ENCODE data around the gene MAGI2. TPM values are rescaled to one million over a fixed set of nuclear protein-coding genes. Genes with fewer than 3 reads are reported as not detected.
"Not testable (repeated sequence)": the region's sequence is repeated elsewhere in the genome, so short reads cannot be mapped to it uniquely, and the experiment has no call there.

Gene MAGI2
- polyA plus RNA-seq, 3 donors, result 0.03 to 0.11 TPM; not detected in 1

- intact Hi-C loops (cut with micrococcal nuclease), result no loop called here
- DNase-seq, result no peak
- Histone ChIP-seq H3K4me2 (replicated peaks; ENCODE audit: extremely low read depth, low read length, poor library complexity, severe bottlenecking) (no peak overlapping the region), H3K27me3 (ENCODE audit: control insufficient read depth in 2 of 2, insufficient read depth in 2 of 2, low read length in 2 of 2) (no peaks in the 10 kb centered on the region), H3K36me3 (replicated peaks in 1 of 2; ENCODE audit: control insufficient read depth in 1 of 2, insufficient read depth in 2 of 2, low read length in 2 of 2) (no peaks in the 10 kb centered on the region), H3K4me1 (ENCODE audit: control insufficient read depth in 1 of 2, insufficient read depth in 2 of 2, low read length in 2 of 2) (no peaks in the 10 kb centered on the region), H3K4me3 (replicated peaks in 1 of 3; ENCODE audit: low read depth in 2 of 3, low read length in 3 of 3) (no peak overlapping the region), H3K27ac (ENCODE audit: low read depth in 1 of 2, low read length in 2 of 2) (no peak overlapping the region), H3K79me2 (ENCODE audit: insufficient read depth, low read length) (no peaks in the 10 kb centered on the region), H3K9ac (ENCODE audit: insufficient read depth, low read length, poor library complexity, severe bottlenecking) (no peak overlapping the region), H4K20me1 (ENCODE audit: insufficient read depth, low read length) (no peaks in the 10 kb centered on the region), H2AFZ (ENCODE audit: insufficient read depth, low read depth, low read length, poor library complexity, severe bottlenecking) (no peak overlapping the region), H3K9me3 (replicated peaks in 1 of 2; ENCODE audit: control insufficient read depth in 1 of 2, insufficient read depth in 1 of 2, low read length in 2 of 2) (no peaks in the 10 kb centered on the region)
- no peaks in the 10 kb centered on the region for H3K4me1 Mint-ChIP-seq
- peaks cover 0 to 11% (median 4%) of the 10 kb centered on the region in 7 donors for H3K9me3 Mint-ChIP-seq
- no peak overlapping the region for H3K4me3 Mint-ChIP-seq
- WGBS (ENCODE audit: insufficient coverage), result no CpG with 5 or more reads among the region's 1 CpG
- H3K27me3 Mint-ChIP-seq (ENCODE audit: low read depth in 3 of 3), result peaks cover 0 to 5% (median 2%) of the 10 kb centered on the region in 3 donors
- H3K27ac Mint-ChIP-seq, result no peak overlapping the region
- H3K36me3 Mint-ChIP-seq, result no peaks in the 10 kb centered on the region
- TF ChIP-seq, protein P1, sequence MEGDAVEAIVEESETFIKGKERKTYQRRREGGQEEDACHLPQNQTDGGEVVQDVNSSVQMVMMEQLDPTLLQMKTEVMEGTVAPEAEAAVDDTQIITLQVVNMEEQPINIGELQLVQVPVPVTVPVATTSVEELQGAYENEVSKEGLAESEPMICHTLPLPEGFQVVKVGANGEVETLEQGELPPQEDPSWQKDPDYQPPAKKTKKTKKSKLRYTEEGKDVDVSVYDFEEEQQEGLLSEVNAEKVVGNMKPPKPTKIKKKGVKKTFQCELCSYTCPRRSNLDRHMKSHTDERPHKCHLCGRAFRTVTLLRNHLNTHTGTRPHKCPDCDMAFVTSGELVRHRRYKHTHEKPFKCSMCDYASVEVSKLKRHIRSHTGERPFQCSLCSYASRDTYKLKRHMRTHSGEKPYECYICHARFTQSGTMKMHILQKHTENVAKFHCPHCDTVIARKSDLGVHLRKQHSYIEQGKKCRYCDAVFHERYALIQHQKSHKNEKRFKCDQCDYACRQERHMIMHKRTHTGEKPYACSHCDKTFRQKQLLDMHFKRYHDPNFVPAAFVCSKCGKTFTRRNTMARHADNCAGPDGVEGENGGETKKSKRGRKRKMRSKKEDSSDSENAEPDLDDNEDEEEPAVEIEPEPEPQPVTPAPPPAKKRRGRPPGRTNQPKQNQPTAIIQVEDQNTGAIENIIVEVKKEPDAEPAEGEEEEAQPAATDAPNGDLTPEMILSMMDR (IDR thresholded peaks at IDR 0.05), result no peak
Observed at GRCh38 chr7:79078273-79078672, 375.2 kb downstream of the MAGI2 start.

GRCh38 chr7:79071187-79071586, 382.3 kb downstream of the MAGI2 start:
- H2AFZ ChIP-seq (ENCODE audit: insufficient read depth, low read depth, low read length, poor library complexity, severe bottlenecking); H3K27me3 ChIP-seq (ENCODE audit: control insufficient read depth in 2 of 2, insufficient read depth in 2 of 2, low read length in 2 of 2); H4K20me1 ChIP-seq (ENCODE audit: insufficient read depth, low read length); H3K9ac ChIP-seq (ENCODE audit: insufficient read depth, low read length, poor library complexity, severe bottlenecking); H3K4me2 ChIP-seq (replicated peaks; ENCODE audit: extremely low read depth, low read length, poor library complexity, severe bottlenecking); DNase-seq; H3K4me1 ChIP-seq (ENCODE audit: control insufficient read depth in 1 of 2, insufficient read depth in 2 of 2, low read length in 2 of 2); H3K27me3 Mint-ChIP-seq (ENCODE audit: low read depth in 3 of 3); H3K4me3 Mint-ChIP-seq; intact Hi-C loops (cut with micrococcal nuclease); H3K27ac ChIP-seq (ENCODE audit: low read depth in 1 of 2, low read length in 2 of 2); H3K4me3 ChIP-seq (replicated peaks in 1 of 3; ENCODE audit: low read depth in 2 of 3, low read length in 3 of 3); H3K27ac Mint-ChIP-seq; H3K79me2 ChIP-seq (ENCODE audit: insufficient read depth, low read length); H3K4me1 Mint-ChIP-seq; H3K36me3 Mint-ChIP-seq; H3K36me3 ChIP-seq (replicated peaks in 1 of 2; ENCODE audit: control insufficient read depth in 1 of 2, insufficient read depth in 2 of 2, low read length in 2 of 2): not testable (repeated sequence)
- WGBS (ENCODE audit: insufficient coverage), result 50% methylated on average over 1 of the region's 5 CpGs
- H3K9me3 Mint-ChIP-seq, result peaks cover 4 to 21% (median 10%) of the 10 kb centered on the region in 7 donors
- peaks cover 5 to 16% of the 10 kb centered on the region in 2 donors for H3K9me3 ChIP-seq (replicated peaks in 1 of 2; ENCODE audit: control insufficient read depth in 1 of 2, insufficient read depth in 1 of 2, low read length in 2 of 2)

Measured in CD14-positive monocyte (primary cell).